ELF-1 (cell line): ENCODE results near the gene SSTR5.
"Not testable (repeated sequence)": the region's sequence is repeated elsewhere in the genome, so short reads cannot be mapped to it uniquely, and the experiment has no call there.

Source experiments
- DNase-seq: peaks from one replicate; pipeline ENCODE4 v3.0.0-alpha.2; 2016; ENCODE audit warnings: low read depth, low spot score

Gene SSTR5

DNA sequence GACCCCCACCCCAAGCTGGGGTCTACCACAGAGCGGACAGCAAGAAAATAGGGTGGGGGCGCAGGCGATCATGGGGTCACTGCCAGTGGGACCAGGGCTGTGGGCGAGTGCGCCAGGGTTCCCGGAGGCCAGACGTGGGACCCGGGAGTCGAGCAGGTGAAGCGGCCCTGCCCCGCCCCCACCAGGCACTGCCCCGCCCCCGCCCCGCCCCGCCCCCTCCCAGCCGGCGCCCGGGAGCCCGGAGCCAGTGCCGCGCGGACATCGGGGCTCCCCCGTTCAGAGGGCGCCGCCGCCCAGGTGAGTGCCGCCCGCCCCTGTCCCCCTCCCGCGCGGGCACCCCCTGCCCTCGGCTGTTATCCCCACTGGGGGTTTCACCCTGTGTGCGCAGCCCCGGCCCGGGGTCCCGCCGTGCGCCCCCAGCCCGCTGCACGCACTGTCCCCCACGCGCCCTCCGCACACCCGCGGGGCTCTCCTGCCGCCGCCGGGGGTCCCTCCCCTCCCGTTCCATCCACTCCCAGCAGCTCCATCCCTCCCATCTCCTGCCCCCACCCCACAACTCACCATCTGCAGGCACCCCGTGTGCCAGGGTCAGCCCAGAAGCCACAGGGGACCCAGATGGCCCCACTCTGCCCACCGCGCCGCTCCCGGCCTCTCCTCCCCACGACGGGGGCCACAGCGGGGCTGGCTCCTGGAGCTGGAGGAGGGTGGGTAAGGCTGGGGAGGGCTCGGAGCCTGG is at the start of gene SSTR5:
Gene SSTR5, plus strand, starts transcription at position 222 of the 736 bp plus-strand sequence. CDS start 6,122 bp downstream, outside the sequence.
- DNase-seq: no peak

- no peak for DNase-seq
Measured at GRCh38 chr16:1024138-1024537, 48.4 kb upstream of the SSTR5 start.

- not testable (repeated sequence) for DNase-seq
Measured at GRCh38 chr16:1025183-1025809, 47.3 kb upstream of the SSTR5 start.

GRCh38 chr16:1026057-1026783 is 46.3 kb upstream of the SSTR5 start:
- no peak for DNase-seq

- no peak for DNase-seq
Measured at GRCh38 chr16:1026784-1027500, 45.6 kb upstream of the SSTR5 start.

- no peak for DNase-seq
Measured at GRCh38 chr16:1027501-1027815, 45.1 kb upstream of the SSTR5 start.

- DNase-seq: no peak
Measured at GRCh38 chr16:1028056-1028455, 44.5 kb upstream of the SSTR5 start.

- no peak for DNase-seq
Measured at GRCh38 chr16:1028524-1029258, 43.9 kb upstream of the SSTR5 start.

- no peak for DNase-seq
Measured at GRCh38 chr16:1029259-1029545, 43.3 kb upstream of the SSTR5 start.

GRCh38 chr16:1030473-1030901 is 42.1 kb upstream of the SSTR5 start:
- no peak for DNase-seq

GRCh38 chr16:1031666-1032065 is 40.9 kb upstream of the SSTR5 start:
- no peak for DNase-seq

GRCh38 chr16:1032607-1033006 is 39.9 kb upstream of the SSTR5 start:
- DNase-seq: no peak

- DNase-seq: no peak
Measured at GRCh38 chr16:1033128-1033679, 39.3 kb upstream of the SSTR5 start.

DNA sequence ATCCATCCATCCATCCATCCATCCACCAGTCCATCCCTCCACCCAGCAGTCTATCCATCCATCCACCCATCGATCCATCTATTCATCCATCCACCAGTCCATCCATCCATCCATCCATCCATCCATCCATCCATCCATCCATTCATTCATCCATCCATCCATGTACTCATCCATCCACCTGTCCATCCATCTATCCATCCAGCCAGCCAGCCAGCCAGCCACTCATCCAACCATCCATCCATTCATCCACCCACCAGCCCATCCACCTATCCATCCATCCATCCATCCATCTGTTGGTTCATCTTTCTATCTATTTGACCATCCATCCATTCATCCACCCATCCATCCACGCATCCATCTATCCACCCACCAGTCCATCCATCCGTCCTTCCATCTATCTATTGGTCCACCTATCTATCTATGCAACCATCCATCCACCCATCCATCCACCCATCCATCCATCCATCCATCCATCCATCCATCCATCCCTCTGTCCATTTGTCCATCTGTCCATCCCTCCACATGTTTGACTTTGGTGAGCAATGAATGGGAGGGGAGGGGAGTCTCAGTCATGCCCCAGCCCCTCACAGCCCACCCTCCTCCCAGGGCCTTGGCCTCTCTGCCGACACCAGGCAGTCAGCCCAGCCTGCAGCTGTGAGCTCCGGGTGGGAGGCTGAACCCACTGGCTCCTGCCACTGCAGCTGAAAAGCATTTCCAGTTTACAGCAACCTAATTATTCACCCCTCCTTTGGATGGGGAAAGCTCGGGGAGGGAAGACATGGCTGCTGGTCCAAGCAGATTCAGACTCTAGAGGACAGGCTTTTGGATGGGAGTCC is 38.1 kb upstream of the SSTR5 start:
- no peak for DNase-seq

- DNase-seq: no peak
Measured at GRCh38 chr16:1035066-1035415, 37.5 kb upstream of the SSTR5 start.

DNA sequence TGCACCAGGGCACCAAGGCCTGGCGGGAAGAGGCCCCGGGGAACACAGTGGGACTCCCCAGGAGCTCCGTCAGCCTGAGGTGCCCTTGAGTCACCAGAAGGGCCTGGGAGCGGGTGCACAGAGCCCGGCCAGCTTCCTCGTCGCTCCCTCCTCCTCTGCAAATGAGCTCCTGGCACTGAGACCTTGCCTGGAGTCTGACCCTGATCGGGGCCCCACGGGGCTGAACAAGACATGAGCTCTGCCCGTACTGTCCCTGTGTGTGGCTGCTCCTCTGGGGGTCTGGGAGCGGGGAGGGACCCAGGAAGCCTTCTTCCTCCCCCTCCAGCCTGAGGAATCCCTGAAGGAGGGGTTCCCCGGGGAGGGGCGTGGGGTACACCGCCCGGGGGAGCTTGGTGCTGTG is 36.4 kb upstream of the SSTR5 start:
- DNase-seq: no peak

DNA sequence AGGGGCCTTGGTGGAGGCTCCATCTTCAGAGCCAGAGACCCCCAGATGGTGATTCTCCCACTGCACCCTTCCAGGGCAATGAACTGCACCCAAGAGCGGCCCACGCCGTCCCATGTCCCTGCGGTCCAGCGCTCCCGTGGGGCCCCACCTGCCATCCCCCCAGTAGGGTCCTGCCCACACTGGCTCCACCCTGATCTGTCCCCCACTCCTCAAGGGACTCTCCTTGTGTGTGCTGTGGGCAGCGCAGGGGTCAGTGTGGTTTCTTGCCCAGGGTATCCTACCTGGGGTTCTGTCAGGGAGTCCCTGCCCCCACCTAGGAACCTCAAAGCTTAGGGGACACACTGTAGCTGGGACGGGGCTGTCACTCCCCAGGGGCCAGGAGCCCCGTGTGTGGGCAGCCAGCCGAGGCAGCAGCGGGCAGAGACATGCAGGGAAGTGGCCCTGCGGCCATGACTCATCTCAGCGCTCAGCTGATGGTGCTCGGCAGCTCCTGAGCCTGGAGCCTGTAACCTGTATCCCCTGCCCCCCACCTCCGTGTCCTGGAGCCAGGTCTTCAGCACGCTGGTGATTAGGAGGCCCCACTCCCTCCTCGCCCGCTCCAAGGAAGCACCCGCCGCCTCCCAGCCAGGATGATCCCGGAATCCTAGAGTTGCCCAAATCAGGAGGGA is 35.7 kb upstream of the SSTR5 start:
- no peak for DNase-seq

DNA sequence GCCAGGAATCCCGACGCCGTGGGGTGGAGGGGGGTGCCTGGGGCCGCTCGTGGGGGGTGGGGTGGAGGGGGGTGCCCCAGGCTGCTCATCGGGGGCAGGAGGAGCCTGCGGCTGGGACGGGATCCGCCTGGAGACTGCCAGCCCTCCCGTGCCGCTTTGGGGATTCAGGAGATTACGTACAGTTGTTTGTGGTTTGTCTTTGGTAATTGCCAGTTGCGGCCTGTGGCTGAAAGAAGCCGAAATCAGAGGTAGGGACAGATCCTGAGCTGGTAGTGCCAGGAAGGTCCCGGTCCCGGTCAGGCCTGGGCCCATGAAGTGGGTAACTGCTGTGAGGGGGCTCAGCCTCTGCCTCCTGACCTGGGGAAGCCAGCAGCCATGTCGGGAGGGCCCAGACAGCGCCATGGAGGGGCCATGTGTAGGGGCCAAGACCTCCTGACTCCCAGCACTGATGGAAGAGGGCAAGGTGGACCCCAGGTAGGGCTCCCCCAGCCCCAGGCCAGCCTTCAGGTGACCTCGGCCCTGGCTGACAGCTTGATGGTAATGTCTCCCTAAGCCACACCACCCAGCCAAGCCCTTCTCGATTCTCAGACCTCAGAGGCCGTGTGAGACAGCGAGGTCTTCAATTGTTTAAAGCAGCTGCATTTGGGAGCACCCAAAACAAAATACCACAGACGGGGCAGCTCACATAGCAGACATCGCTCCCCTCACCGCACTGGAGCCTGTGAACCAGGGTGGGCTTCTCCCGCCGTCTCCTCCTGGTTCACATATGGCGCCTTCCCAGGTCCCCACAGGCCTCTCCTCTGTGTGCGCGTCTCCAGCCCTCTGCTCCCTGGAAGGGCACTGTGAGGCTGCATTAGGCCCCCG is 34.9 kb upstream of the SSTR5 start:
- DNase-seq: no peak

DNA sequence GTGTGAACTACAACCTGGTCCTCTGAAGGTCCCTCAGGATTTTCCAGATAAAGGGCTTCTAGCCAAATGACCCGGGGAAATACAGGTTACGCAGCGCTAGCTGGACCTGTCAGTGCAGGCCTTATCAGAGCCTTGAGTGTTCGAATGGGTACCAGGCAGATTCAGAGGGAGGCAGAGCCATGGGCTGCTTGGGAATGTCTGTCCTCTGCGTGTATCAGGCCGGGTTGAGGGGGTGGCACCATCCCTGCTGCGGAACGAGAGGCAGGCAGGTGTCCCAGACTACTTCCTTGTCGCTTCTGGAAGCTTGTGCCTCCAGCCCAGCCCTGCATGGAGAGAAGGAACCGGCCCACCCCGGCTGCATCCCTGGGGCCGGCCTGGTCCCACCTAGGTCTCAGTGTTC is 33.6 kb upstream of the SSTR5 start:
- no peak for DNase-seq
